B cell (primary cell): ENCODE measurements around the gene CAPRIN2.

Source experiments
- CTCF ChIP-seq: fragments of 200-600 bp; IDR thresholded peaks from one replicate; pipeline ENCODE4 v1.8.0; 2022; ENCODE audit warnings: antibody characterized with exemption, mild to moderate bottlenecking
- EZH2 ChIP-seq: IDR thresholded peaks from 2 replicates; pipeline ENCODE4 v1.6.1; 2012; ENCODE audit warnings: borderline replicate concordance, low read depth, mild to moderate bottlenecking, moderate library complexity, low read length; ENCODE audit not compliant: insufficient read depth, poor library complexity, severe bottlenecking

DNA sequence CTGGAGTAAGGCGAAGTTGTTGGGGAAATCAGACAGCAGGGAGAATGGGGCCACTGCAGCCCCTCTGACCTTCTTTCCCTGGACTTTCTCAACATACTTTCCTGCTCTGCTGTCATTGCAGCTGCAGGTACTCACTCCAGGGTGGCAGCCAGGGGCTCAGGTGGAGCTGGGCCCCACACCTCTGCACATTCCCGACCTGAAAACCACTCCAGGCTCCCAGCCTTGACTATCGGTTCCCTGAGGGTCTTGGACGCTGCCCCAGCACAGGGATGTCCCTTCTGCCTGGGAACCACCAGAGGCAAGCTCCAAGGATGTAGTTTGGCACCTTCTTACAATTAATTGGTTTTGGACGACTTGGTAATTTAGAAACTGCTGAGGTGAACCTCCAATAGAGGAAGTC, 24.8 kb upstream of the CAPRIN2 start:
- TF ChIP-seq CTCF: no peak
- TF ChIP-seq EZH2: no peak
